Ovary (tissue), 9 donors: ENCODE results near the gene IFT52. TPM values are rescaled to one million over a fixed set of nuclear protein-coding genes. Genes with fewer than 3 reads are reported as not detected.
"Not testable (repeated sequence)": the region's sequence is repeated elsewhere in the genome, so short reads cannot be mapped to it uniquely, and the experiment has no call there.

Source experiments
- DNase-seq, 5 donors: peaks; one replicate each; pipeline ENCODE4 v3.0.0-alpha.2; 2019 to 2020
- H3K27ac ChIP-seq, 2 donors: fragments of 200-600 bp; one replicate each; pipeline versions ENCODE4 v1.5.1 to v1.8.0; 2019 to 2022
- H3K27me3 ChIP-seq: fragments of 200-600 bp; one replicate; pipeline ENCODE4 v1.8.0; 2022
- H3K36me3 ChIP-seq: fragments of 200-600 bp; sonication (generic); one replicate; pipeline ENCODE4 v1.5.1; 2019
- H3K4me1 ChIP-seq: one replicate; pipeline ENCODE4 v1.8.1; 2013; ENCODE audit warnings: mild to moderate bottlenecking, moderate library complexity; ENCODE audit not compliant: insufficient read depth
- H3K4me3 ChIP-seq: fragments of 200-600 bp; sonication (generic); one replicate; pipeline ENCODE4 v1.5.1; 2017
- H3K9me3 ChIP-seq, 2 donors: fragments of 200-600 bp in 1 of 2; sonication (generic) in 1 of 2; one replicate each; pipeline versions ENCODE4 v1.5.1 to v1.8.1; 2013 to 2019; ENCODE audit warnings: mild to moderate bottlenecking in 1 of 2, moderate library complexity in 1 of 2
- CTCF ChIP-seq, 3 donors: fragments of 450-650 bp in 2 of 3; fragments of 200-600 bp in 1 of 3; IDR thresholded peaks; one replicate each; pipeline versions ENCODE4 v1.5.1 to v1.8.0; 2016 to 2022; ENCODE audit warnings: antibody characterized with exemption in 3 of 3, mild to moderate bottlenecking in 1 of 3
- EP300 ChIP-seq: sonication (generic); formaldehyde crosslinking; IDR thresholded peaks from one replicate; pipeline ENCODE4 v1.6.1; 2017; ENCODE audit warnings: antibody characterized with exemption
- POLR2A ChIP-seq: fragments of 450-650 bp; IDR thresholded peaks from one replicate; pipeline ENCODE4 v1.6.1; 2017; ENCODE audit warnings: antibody characterized with exemption, mild to moderate bottlenecking, moderate library complexity
- WGBS, 3 donors: extraction: QIAGEN DNeasy Blood & Tissue Kit in 1 of 3; methylation state at CpG; one replicate each; pipeline versions ENCODE4 v1.1.5 to v1.1.7; 2013 to 2017; 5-methylcytosine and 5-hydroxymethylcytosine counted together
- intact Hi-C, 4 donors: fragments of 100-400 bp; cut with DNase I; formaldehyde crosslinking; loops; one replicate each; pipeline versions ENCODE4 v1.11.0 to v1.15.1; 2022 to 2023
- polyA plus RNA-seq, 2 donors: library from polyadenylated mRNA; stranded (reverse); fragments of 200-250 nt in 1 of 2; fragments of 350-450 nt in 1 of 2; fragmentation: Illumina TruSeq in 1 of 2; extraction: RNeasy Lipid Tissue Mini Kit (QIAGEN cat#74804) in 1 of 2; gene quantifications; one replicate each; pipeline ENCODE4 v1.2.3, GENCODE V29; 2013 to 2014
- total RNA-seq, 7 donors: library from RNA; depleted of rRNA in 2 of 7; stranded (reverse); fragments of >200 nt in 2 of 7; fragmentation: NEBNext Ultra II Directional in 3 of 7; extraction: Animal tissue kit (Norgen Biotek cat#: 25700) in 3 of 7; gene quantifications; one replicate each; pipeline versions ENCODE4 v1.1.0 to v1.2.4, GENCODE V29; 2016 to 2023
- donor health status: DM: no; HTN: no; CAD: no; lungs with moderate emphysema.
- donor health status: DM: no; HTN: no; CAD: no.
- donor health status: Bipolar disorder and iron deficiency.
- donor health status: DM: yes; HTN: yes; CAD: no.
- donor health status: DM: no; HTN: no; CAD: no.
- donor health status: DM: yes; HTN: yes; CAD: no.

IFT52 gene
- total and polyA plus RNA-seq, 9 donors: 32.7 to 55.0 (median 46.7) TPM

GRCh38 chr20:43584448-43585136 lies 6.1 kb upstream of the IFT52 start:
- H3K4me1 ChIP-seq: no peaks in the 10 kb centered on the region
- TF ChIP-seq POLR2A (no peak), EP300 (no peak), CTCF (IDR thresholded peaks at IDR 0.05) (no peak)
- intact Hi-C loops: loop anchor here in 2 of 4 donors (10.0 kb wide), 1 partner anchor 130 kb away; the partner anchor contains the start of gene SRSF6 (in 2 of the 2)
- H3K27me3 ChIP-seq: no peaks in the 10 kb centered on the region
- no peak overlapping the region for H3K27ac ChIP-seq
- no peak overlapping the region for H3K4me3 ChIP-seq
- no peaks in the 10 kb centered on the region for H3K36me3 ChIP-seq
- 76 to 78% (median 77%) methylated on average over 7 of the region's 7 CpGs for WGBS, 3 donors
- no peaks in the 10 kb centered on the region for H3K9me3 ChIP-seq
- DNase-seq: no peak

- Histone ChIP-seq H3K36me3 (no peaks in the 10 kb centered on the region), H3K27me3 (no peaks in the 10 kb centered on the region), H3K4me3 (no peak overlapping the region), H3K9me3 (no peaks in the 10 kb centered on the region), H3K4me1 (no peaks in the 10 kb centered on the region), H3K27ac (no peak overlapping the region)
- WGBS, 3 donors: 84 to 88% (median 87%) methylated on average over 8 of the region's 8 CpGs
- no peak for DNase-seq
- intact Hi-C loops: loop anchor here in 2 of 4 donors (10.0 kb wide), 1 partner anchor 132 kb away; the partner anchor contains the start of gene SRSF6 (in 2 of the 2)
- TF ChIP-seq POLR2A (no peak), EP300 (no peak), CTCF (IDR thresholded peaks at IDR 0.05) (no peak)
Observed at GRCh38 chr20:43586641-43587040, 4.1 kb upstream of the IFT52 start.

- not testable (repeated sequence) for H3K9me3 ChIP-seq, H3K27me3 ChIP-seq, H3K4me3 ChIP-seq, H3K4me1 ChIP-seq, H3K27ac ChIP-seq, DNase-seq, H3K36me3 ChIP-seq
- WGBS, 3 donors: 77 to 86% (median 77%) methylated on average over 10 of the region's 10 CpGs
- intact Hi-C loops: loop anchor here in 2 of 4 donors (10.0 kb wide), 1 partner anchor 134 kb away; the partner anchor contains the start of gene SRSF6 (in 2 of the 2)
Observed at GRCh38 chr20:43588526-43588925, 2.2 kb upstream of the IFT52 start.

- Histone ChIP-seq H3K27me3 (no peaks in the 10 kb centered on the region), H3K27ac (peak overlapping the region in 1 of 2 donors; percentile 66), H3K4me3 (peak overlapping the region; percentile 94), H3K36me3 (no peaks in the 10 kb centered on the region), H3K9me3 (no peaks in the 10 kb centered on the region), H3K4me1 (no peaks in the 10 kb centered on the region)
- 15 to 21% (median 16%) methylated on average over 9 of the region's 9 CpGs for WGBS, 3 donors
- TF ChIP-seq CTCF (IDR thresholded peaks at IDR 0.05) (no peak), EP300 (no peak), POLR2A (no peak)
- intact Hi-C loops: loop anchor here in 1 of 4 donors (10.0 kb wide), 2 partner anchors 55 to 1165 kb away; no protein-coding TSS in a partner anchor
- peak in 3 of 5 donors; percentile 16 to 26 (median 22) for DNase-seq
Observed at GRCh38 chr20:43590036-43590391, 723 bp upstream of the IFT52 start.

- 84 to 91% (median 85%) methylated on average over 8 of the region's 8 CpGs for WGBS, 3 donors
- H3K27me3 ChIP-seq, intact Hi-C loops: not testable (repeated sequence)
Observed at GRCh38 chr20:43601960-43602359, 11.2 kb downstream of the IFT52 start.

More at GRCh38 chr20:43601960-43602359, 11.2 kb downstream of the IFT52 start:
- H3K36me3 ChIP-seq, H3K4me3 ChIP-seq, H3K4me1 ChIP-seq, H3K9me3 ChIP-seq, DNase-seq, H3K27ac ChIP-seq: not testable (repeated sequence)
